Measurements from ENCODE around the gene PLA2G4E.

DNA sequence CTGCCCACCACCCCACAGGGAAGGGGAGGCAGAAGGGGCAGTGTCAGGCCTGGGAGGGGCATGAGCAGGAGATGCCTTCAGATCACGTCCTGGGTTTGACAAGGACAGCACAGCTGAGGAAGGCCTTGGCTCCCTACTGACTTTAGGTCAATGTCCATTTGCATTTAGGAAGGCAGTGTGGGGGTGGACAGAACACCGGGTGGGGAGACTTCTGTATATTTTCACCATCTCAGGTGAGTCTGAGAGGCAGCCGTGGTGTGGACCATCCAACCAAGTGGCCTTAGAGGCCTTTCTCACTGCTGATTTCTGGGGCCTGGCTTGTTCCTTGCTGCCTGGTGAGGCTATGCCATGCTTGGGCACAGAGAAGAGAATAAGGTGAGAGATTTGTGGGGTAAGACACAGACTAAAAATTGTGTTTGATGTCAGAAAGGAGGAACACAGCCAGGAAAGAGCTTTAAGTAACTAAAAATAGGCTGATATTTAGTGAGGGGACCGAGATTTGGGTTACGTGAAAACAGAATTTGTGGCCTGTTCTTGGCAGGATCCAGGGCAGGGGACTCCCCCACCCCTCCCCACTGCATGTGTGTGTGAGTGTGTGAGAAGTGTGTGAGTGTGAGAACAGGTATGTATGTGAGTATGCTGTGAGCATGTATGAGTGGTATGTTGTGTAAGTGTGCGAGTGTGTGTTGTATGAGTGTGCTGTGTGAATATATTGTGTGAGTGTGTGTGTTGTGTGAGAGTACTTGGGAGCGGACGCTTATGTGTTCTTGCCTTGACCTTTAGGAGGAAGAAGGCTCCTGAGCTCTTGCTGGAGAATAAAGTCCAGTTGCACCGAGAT, 11.8 kb upstream of the PLA2G4E start:
- TF ChIP-seq, protein P1, sequence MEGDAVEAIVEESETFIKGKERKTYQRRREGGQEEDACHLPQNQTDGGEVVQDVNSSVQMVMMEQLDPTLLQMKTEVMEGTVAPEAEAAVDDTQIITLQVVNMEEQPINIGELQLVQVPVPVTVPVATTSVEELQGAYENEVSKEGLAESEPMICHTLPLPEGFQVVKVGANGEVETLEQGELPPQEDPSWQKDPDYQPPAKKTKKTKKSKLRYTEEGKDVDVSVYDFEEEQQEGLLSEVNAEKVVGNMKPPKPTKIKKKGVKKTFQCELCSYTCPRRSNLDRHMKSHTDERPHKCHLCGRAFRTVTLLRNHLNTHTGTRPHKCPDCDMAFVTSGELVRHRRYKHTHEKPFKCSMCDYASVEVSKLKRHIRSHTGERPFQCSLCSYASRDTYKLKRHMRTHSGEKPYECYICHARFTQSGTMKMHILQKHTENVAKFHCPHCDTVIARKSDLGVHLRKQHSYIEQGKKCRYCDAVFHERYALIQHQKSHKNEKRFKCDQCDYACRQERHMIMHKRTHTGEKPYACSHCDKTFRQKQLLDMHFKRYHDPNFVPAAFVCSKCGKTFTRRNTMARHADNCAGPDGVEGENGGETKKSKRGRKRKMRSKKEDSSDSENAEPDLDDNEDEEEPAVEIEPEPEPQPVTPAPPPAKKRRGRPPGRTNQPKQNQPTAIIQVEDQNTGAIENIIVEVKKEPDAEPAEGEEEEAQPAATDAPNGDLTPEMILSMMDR (IDR thresholded peaks at IDR 0.05), result no peak
- TF ChIP-seq POLR2A (IDR thresholded peaks at IDR 0.05), result no peak
